Glutamatergic neuron (in vitro differentiated cells): ENCODE measurements around the gene MUC6. TPM values are rescaled to one million over a fixed set of nuclear protein-coding genes. Genes with fewer than 3 reads are reported as not detected.
A peak's percentile ranks its signal among the peaks of the same experiment; 100 is the strongest.

Experiments used
- DNase-seq: peaks from one replicate; pipeline ENCODE4 v3.0.0; 2022
- H3K27ac Mint-ChIP-seq: one replicate; pipeline ENCODE4 v1.8.0; 2020; ENCODE audit warnings: mild to moderate bottlenecking, mixed read lengths, inconsistent platforms; ENCODE audit not compliant: unreplicated experiment
- H3K27me3 Mint-ChIP-seq: one replicate; pipeline ENCODE4 v1.8.0; 2020; ENCODE audit warnings: mild to moderate bottlenecking, moderate library complexity, mixed read lengths, inconsistent platforms; ENCODE audit not compliant: unreplicated experiment
- H3K36me3 Mint-ChIP-seq: one replicate; pipeline ENCODE4 v1.8.0; 2020; ENCODE audit warnings: mild to moderate bottlenecking, mixed read lengths, inconsistent platforms; ENCODE audit not compliant: unreplicated experiment
- H3K4me1 Mint-ChIP-seq: one replicate; pipeline ENCODE4 v1.8.0; 2020; ENCODE audit warnings: mild to moderate bottlenecking, low read depth, mixed read lengths, inconsistent platforms; ENCODE audit not compliant: unreplicated experiment
- H3K4me3 Mint-ChIP-seq: one replicate; pipeline ENCODE4 v1.8.0; 2020; ENCODE audit warnings: mild to moderate bottlenecking, mixed read lengths, inconsistent platforms; ENCODE audit not compliant: unreplicated experiment
- H3K9me3 Mint-ChIP-seq: one replicate; pipeline ENCODE4 v1.8.0; 2020; ENCODE audit warnings: mild to moderate bottlenecking, moderate library complexity, mixed read lengths, inconsistent platforms; ENCODE audit not compliant: unreplicated experiment
- total RNA-seq: library from RNA; stranded (reverse); fragmentation: NEBNext Ultra II Directional; extraction: Animal tissue kit (Norgen Biotek cat#: 25700); gene quantifications from one replicate; pipeline ENCODE4 v1.2.1, GENCODE V29; 2021; ENCODE audit not compliant: unreplicated experiment
- TF ChIP-seq, protein P1 (sequence below): fragments of 200-600 bp; sonication (generic); IDR thresholded peaks from one replicate; pipeline ENCODE4 v1.5.0; 2021; ENCODE audit not compliant: partially characterized antibody, unreplicated experiment

The MUC6 gene
- total RNA-seq, 1 donor from 2014 or later = not detected

DNA sequence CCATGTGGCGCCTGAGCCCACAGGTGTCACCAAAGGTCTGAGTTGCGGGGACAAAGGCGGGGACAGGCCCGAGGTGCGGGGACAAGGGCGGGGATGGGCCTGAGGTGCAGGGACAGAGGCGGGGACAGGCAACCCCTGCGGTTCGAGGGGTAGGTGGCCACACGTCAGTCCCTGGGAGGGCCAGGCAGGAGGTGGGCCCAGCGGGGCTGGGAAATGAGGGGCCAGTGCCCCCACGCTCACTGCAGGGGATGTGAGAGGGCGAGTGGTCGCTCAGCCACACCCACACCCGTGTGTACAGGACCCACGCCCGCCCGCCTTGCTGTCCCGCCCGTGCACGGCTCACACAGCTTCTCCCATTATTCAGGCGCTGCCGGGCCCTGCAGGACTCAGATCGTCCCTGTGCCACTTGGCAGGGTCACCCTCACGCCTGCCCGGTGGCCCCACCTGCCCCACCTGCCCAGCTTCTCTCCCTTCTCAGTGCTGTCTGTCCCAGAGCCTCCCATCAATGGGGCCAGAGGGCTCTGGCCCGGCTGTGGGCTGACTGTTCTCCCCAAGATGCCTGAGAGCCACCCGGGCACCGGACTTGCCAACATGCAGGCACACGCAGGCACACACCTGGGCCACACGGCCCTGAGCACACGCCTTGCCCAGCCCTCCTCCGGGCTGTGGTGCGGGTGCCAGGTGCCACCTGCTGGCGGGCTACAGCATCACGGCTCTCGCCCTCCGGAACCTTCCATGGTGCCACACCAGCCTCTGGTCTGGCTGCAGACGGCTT is 14.2 kb upstream of the MUC6 start:
- Mint-ChIP-seq H3K27me3 (no peaks in the 10 kb centered on the region), H3K4me3 (no peak overlapping the region), H3K27ac (no peak overlapping the region), H3K36me3 (no peaks in the 10 kb centered on the region), H3K4me1 (peaks cover 2% of the 10 kb centered on the region), H3K9me3 (peaks cover 2% of the 10 kb centered on the region)
- peak; percentile 83 for DNase-seq
- TF ChIP-seq, protein P1, sequence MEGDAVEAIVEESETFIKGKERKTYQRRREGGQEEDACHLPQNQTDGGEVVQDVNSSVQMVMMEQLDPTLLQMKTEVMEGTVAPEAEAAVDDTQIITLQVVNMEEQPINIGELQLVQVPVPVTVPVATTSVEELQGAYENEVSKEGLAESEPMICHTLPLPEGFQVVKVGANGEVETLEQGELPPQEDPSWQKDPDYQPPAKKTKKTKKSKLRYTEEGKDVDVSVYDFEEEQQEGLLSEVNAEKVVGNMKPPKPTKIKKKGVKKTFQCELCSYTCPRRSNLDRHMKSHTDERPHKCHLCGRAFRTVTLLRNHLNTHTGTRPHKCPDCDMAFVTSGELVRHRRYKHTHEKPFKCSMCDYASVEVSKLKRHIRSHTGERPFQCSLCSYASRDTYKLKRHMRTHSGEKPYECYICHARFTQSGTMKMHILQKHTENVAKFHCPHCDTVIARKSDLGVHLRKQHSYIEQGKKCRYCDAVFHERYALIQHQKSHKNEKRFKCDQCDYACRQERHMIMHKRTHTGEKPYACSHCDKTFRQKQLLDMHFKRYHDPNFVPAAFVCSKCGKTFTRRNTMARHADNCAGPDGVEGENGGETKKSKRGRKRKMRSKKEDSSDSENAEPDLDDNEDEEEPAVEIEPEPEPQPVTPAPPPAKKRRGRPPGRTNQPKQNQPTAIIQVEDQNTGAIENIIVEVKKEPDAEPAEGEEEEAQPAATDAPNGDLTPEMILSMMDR = peak; percentile 83

- Mint-ChIP-seq H3K27me3 (no peaks in the 10 kb centered on the region), H3K36me3 (no peaks in the 10 kb centered on the region), H3K27ac (no peak overlapping the region), H3K4me3 (no peak overlapping the region), H3K9me3 (peaks cover 2% of the 10 kb centered on the region), H3K4me1 (no peaks in the 10 kb centered on the region)
- DNase-seq = peak; percentile 16
- TF ChIP-seq, protein P1 = no peak
Observed at GRCh38 chr11:1049911-1050580, 13.5 kb upstream of the MUC6 start.

DNA sequence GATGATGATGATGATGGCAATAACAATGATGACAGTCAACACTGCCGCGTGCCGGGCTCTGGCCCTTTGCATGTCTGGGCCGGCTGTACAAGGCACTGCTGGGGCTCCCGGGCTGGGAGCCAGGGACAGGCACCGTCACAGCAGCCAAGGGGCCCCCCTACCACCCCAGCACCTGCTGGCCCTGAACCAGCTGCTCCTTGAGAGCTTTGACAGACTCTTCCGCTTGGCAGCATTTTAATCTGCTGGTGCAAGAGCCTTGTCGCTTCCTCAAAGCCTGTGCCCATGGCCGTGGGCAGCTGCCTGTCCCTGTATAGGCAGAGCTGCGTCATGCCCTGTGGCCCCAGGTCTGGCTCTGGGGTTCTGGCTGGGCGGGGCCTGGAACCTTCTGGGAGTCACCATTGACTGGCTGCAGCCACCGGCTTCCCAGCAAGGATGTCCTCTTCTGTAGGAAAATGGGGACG is 12.9 kb upstream of the MUC6 start:
- peaks cover 3% of the 10 kb centered on the region for H3K9me3 Mint-ChIP-seq
- H3K36me3 Mint-ChIP-seq = no peaks in the 10 kb centered on the region
- H3K27me3 Mint-ChIP-seq = peaks cover 2% of the 10 kb centered on the region
- H3K4me3 Mint-ChIP-seq = no peak overlapping the region
- H3K27ac Mint-ChIP-seq = no peak overlapping the region
- DNase-seq = no peak
- no peaks in the 10 kb centered on the region for H3K4me1 Mint-ChIP-seq
- TF ChIP-seq, protein P1 = no peak

DNA sequence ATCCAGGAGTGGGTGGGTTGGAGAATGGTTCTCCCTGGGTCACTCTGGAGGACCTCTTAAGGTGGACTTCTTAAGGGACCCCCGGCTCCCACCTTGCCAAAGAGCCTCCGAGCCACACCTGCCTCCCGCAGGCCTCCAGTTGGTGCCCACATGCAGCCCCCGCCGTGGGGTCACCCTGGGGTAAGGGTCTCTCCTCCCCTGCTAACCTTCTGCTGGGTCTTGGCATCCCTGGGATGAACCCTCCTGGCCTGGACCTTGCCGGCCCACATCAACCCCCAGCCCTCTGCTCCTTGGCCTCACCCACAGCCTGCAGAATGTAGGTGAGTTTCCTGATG is 12.5 kb upstream of the MUC6 start:
- TF ChIP-seq, protein P1 = no peak
- Mint-ChIP-seq H3K9me3 (peaks cover 3% of the 10 kb centered on the region), H3K4me3 (no peak overlapping the region), H3K27ac (no peak overlapping the region), H3K27me3 (peaks cover 4% of the 10 kb centered on the region), H3K36me3 (no peaks in the 10 kb centered on the region), H3K4me1 (peaks cover under 1% of the 10 kb centered on the region)
- DNase-seq = no peak
